HG02943 (cell line): ENCODE results near the gene SCUBE3.

Source experiments
- ATAC-seq: cut with Tn5 transposase; IDR thresholded peaks from one replicate; pipeline ENCODE4 v1.9.1; 2021; ENCODE audit warnings: mild to moderate bottlenecking, low read depth, moderate library complexity; ENCODE audit not compliant: unreplicated experiment

SCUBE3 gene

DNA sequence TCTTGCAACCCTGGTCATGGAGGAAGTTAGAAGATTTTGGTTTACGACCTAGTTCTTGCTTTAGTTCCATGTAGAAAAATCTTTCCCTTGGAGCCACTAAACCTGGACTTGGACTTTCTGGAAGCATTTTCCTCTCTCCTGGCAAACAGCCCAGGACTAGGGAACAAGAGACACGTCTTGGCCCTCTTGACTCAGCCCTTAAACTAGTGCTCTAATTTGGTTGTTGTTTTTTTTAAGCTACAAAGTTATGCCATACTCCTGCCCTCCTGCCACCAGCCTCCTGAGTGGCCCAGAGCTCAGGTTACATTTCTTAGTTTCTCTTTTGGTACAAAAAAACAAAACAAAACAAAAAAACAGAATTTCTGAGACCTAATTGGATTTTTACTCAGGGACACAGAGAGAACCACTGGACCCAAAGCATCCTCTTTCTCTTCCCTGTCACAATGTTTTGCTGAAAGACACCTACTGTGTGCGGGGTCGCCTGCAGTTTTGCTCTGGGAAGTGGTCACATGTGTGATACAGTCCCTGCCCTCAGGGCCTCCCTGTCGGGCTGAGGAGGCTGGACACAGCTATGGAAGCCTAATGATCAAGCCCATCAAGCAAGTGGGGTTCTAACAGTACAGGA lies 32.3 kb upstream of the SCUBE3 start:
- ATAC-seq: no peak

DNA sequence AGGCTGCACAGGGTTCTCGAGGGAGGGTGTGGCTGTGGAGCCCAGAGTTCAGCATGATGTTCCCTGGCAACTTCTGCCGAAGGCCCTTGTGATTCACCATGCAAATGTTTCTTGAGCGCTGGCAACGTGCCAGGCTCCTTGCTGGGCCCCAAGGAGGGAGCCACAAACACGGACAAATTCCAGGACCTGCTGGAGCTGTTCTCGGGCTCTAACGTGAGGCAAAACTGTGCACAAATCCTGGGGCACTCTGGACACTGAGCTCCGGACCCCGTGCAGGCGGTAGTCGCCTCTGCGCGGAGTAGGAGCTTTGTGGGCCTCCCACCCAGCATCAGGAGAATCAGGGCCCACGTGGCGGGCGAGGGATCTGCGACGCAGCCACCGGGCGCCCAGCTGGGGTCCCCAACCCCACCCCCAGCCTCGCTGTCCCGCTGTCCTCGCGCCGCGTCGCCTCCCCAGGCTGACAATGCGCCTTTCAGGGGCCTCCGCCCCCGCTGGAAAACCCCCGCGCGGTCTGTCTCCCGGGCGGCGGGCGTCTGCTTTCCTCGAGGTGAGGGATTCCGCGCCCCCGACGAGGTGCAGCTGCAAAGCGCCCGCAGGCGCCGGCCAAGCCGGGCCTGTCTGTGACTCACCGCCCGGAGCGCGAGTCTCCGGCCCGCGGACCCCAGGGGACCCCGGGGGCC lies 31.7 kb upstream of the SCUBE3 start:
- ATAC-seq: no peak

DNA sequence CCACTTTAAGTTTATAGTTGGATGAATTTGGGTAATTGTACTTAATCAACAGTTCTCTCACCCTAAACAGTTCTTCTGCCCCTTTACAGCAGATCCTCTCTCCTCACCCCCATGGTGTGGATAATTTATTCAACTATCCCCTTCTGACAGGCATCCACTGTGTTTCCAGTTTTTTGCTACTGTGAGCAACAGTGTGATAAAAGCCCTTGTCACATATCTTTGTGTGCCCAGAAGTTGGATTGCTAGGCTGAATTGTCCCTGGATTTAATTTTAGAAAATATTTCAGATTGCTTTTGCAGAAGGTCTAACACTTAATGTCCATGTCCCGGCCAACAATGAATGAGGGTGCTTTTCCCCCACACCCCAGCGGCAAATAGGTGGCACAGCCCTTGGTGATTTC lies 30.5 kb upstream of the SCUBE3 start:
- ATAC-seq: no peak

DNA sequence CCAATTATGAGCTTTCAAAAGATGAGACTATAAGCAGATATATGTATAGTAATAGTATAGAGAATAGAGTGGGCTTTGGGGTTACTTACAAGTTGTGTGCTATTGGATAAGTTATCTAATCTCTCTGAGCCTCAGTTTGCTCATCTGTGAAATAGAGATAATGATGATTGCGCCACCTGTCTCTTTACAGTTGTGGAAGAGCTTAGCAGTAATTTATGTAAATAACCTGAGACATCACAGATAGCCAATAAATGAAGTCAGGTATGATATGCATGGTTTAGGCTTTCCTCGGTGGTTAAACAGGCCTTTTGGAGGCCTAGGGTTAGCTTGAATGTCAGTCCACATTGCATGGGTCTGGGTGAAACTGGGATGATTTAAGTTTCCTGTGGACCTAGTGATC lies 29.8 kb upstream of the SCUBE3 start:
- no peak for ATAC-seq

DNA sequence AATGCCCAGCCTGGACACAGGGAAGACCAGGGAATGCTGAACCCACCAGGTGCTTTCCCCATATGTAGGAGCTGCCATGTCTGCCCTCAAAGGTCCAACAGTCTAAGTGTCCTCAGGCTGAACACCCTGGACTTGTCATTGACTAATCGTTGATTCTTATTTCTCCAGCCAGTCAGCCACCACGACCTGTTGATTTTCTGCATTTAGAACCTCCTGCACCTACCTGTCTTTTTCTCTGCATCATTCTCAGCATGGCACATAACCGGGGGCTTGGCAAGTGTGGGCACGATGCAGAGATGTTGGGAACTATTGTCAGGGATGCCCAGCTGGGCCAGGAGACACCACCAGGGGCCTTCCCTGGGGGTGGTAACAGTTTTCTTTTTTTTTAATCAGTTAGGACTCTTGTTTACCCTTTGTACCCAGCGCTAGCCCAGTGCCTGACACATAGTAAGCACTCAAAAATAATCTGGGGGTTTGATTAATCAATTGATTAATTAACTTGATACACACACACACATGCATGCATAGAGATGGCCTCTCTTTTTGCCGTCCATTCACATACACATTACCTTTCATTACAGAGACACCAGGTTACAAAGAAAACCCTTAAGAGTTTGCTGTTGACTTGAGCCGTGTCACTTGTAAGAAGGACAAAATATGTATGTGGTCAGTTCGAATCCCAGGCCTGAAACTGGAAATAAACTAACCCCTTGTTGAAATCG lies 29.0 kb upstream of the SCUBE3 start:
- ATAC-seq: no peak

DNA sequence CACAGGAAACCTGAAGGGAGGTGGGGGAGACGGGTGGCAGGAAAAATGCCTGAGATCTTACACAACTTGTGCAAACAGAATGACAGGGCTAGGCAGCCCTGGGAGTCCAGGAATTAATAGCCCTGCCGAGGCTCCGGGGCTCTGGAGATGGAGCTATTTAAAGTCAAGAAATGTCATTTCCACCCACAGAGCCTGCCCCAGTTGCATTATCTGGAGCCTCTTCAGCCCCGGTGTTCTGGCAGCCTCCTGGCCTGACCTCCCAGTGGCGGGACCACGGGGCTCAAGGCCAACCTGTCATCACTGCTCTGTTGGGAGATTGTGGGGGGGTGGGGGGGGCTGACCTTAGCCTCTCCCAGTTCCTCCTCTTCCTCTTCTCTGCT lies 28.5 kb upstream of the SCUBE3 start:
- no peak for ATAC-seq

GRCh38 chr6:35185971-35186370 lies 27.8 kb upstream of the SCUBE3 start:
- ATAC-seq: no peak

GRCh38 chr6:35186571-35186970 lies 27.2 kb upstream of the SCUBE3 start:
- ATAC-seq: no peak

- no peak for ATAC-seq
Observed at GRCh38 chr6:35188886-35189285, 24.9 kb upstream of the SCUBE3 start.

DNA sequence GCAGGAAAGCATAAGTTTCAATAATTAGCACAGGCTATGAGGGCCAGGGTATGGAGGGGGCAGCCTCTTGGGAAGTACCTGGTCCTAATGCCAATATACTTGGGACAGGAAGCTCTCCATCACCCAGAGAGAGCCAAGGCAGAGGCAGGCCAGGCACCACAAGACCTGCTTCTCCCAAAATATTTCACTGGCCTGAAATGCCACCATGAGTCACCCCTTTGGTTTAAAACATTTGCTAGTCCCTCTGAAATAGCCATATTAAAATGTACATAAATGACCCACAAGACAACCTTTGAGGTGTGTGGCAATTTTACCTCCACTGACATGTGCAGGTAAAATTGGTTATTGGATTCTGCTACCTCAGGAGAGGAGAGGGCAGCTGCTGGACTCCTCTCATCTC lies 23.4 kb upstream of the SCUBE3 start:
- ATAC-seq: no peak

- ATAC-seq: no peak
Observed at GRCh38 chr6:35191889-35192288, 21.9 kb upstream of the SCUBE3 start.

DNA sequence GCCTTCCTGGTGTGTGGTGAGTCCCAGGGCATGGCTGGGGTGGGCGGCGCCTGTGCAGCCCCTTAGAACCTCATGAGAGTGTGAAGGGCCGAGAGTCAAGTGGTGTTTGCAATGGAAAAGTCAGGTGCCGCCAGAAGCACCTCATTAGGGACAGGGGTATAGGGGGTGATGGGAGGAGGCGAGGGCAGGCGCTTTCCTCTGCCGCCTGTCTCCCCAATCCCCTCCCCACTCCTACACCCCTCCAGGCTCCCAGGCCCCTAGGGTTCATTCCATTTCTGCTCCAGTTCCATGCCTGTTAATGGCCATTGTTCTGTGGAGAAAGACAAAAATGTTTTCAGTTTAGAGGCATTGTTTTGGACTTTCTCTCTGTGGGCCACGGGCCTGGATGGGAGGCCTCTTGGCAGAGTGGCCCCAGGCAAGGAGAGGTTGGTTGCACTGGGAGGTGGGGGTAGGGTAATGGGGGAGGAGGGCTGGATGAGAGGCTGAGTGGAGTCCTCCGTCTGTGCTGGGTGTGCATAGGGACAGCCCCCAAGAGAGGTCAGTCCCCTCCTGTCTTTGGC lies 21.4 kb upstream of the SCUBE3 start:
- ATAC-seq: no peak

- ATAC-seq: no peak
Observed at GRCh38 chr6:35194390-35194789, 19.4 kb upstream of the SCUBE3 start.

DNA sequence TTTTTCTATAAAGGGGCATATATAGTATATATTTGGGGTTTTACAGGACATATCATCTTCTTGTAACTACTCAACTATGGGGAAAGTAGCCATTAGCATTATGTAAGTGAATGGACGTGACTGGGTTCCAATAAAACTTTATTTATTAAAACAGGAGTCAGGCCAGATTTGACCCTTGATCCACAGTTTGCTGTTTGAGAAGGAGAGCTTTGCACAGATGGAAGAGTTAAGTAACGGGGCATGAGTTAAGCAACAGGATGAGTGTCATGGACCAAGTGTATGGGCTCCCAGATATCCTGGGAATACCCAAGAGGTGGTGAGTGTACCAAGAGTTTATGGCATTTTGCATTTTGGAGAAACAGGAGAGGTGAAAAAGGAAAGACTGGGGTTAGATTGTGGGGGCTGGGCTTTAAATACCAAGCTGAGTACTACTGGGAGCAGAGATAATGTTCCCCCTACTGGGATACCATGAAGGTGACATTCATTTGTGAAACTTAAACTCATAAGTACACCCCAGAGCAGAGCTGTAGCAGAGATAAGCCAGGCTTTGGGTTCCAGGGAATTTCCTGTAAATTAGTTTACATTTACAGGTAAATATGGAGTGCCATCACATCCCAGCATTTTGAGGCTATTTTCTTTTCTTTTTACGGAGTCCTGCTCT lies 18.5 kb upstream of the SCUBE3 start:
- no peak for ATAC-seq

DNA sequence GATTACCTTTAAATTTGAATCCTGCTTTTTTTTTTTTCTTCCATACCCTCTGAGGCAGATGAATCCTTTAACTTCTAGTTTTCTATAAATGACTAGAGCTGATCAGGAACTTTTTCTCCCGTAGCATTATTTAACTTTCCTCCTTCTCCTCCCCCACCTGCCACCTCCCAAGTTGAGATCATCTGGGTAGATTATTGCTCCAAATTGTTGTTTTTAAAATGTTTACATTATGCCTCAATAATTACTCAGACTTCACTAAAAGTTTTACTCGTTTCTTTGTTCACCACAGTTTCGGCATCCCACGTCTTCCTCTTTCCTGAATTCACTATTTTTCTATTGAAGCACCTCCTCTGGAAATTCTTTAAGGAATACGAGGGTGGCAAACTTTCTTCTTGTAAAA lies 16.6 kb upstream of the SCUBE3 start:
- no peak for ATAC-seq

GRCh38 chr6:35199866-35200265 lies 13.9 kb upstream of the SCUBE3 start:
- no peak for ATAC-seq

GRCh38 chr6:35202066-35202546 lies 11.7 kb upstream of the SCUBE3 start:
- ATAC-seq: no peak

DNA sequence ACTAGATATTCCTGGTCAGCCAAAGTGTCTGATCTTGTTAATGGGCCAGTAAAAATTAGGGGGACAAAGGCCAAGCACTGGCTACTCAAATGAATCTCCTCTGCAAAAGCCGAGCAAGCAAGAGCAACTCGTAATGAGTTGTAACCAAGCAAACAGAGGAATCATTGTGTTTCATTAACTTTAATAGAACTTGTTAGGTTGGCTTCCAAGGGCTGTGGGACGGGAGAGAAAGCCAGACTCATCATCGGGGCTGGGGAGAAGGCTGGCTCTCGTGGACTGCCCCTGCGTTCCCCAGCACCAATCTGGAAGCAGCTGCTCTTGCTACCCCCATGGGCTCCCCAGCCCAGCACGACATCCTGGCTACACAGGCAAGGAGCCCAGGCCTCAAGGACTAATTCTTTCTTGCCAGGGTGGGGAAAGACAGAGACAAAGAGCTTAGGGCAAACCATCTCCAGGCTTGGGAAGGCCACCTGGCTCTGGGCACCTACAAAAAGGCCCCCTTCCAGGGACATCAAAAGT lies 10.5 kb upstream of the SCUBE3 start:
- ATAC-seq: no peak

GRCh38 chr6:35203680-35204079 lies 10.1 kb upstream of the SCUBE3 start:
- no peak for ATAC-seq

GRCh38 chr6:35206346-35206745 lies 7.4 kb upstream of the SCUBE3 start:
- ATAC-seq: no peak

GRCh38 chr6:35208419-35208818 lies 5.3 kb upstream of the SCUBE3 start:
- no peak for ATAC-seq
